Osteoblast (primary cell): ENCODE results near the gene SNTG2. TPM values are rescaled to one million over a fixed set of nuclear protein-coding genes. Genes with fewer than 3 reads are reported as not detected.

Source experiments
- DNase-seq: peaks from one replicate; pipeline ENCODE4 v3.0.0; 2011; ENCODE audit warnings: low spot score, mixed read lengths; ENCODE audit not compliant: insufficient read length; ENCODE audit errors: missing footprints
- H2AFZ ChIP-seq: 2 replicates; pipeline ENCODE4 v1.6.0; 2011; ENCODE audit warnings: mild to moderate bottlenecking, low read length
- H3K27ac ChIP-seq: 2 replicates; pipeline ENCODE4 v1.5.1; 2011; ENCODE audit warnings: mild to moderate bottlenecking, low read depth, low read length, moderate library complexity
- H3K27me3 ChIP-seq: 2 replicates; pipeline ENCODE4 v1.6.0; 2012; ENCODE audit warnings: mild to moderate bottlenecking, control low read depth, inconsistent platforms, low read length, moderate library complexity; ENCODE audit not compliant: insufficient read depth
- H3K36me3 ChIP-seq: 2 replicates; pipeline ENCODE4 v1.5.1; 2011; ENCODE audit warnings: mild to moderate bottlenecking, low read length, control low read depth, moderate library complexity; ENCODE audit not compliant: insufficient read depth
- H3K4me1 ChIP-seq: 2 replicates; pipeline ENCODE4 v1.5.1; 2011; ENCODE audit warnings: mild to moderate bottlenecking, low read length, control low read depth, moderate library complexity; ENCODE audit not compliant: insufficient read depth
- H3K4me2 ChIP-seq: 2 replicates; pipeline ENCODE4 v1.6.0; 2011; ENCODE audit warnings: mild to moderate bottlenecking, low read length; ENCODE audit not compliant: insufficient read depth
- H3K4me3 ChIP-seq: fragments of 200-600 bp; sonication (generic); 3 replicates; pipeline ENCODE4 v1.5.1; 2012; ENCODE audit warnings: mild to moderate bottlenecking, low read length, inconsistent platforms; ENCODE audit not compliant: insufficient read depth
- H3K79me2 ChIP-seq: 2 replicates; pipeline ENCODE4 v1.6.0; 2012; ENCODE audit warnings: mild to moderate bottlenecking, low read length, control low read depth, inconsistent platforms; ENCODE audit not compliant: insufficient read depth
- H3K9me3 ChIP-seq: 2 replicates; pipeline ENCODE4 v1.5.1; 2011; ENCODE audit warnings: low read depth, low read length, control low read depth
- H4K20me1 ChIP-seq: 2 replicates; pipeline ENCODE4 v1.6.0; 2012; ENCODE audit warnings: mild to moderate bottlenecking, low read length, control low read depth; ENCODE audit not compliant: insufficient read depth
- CTCF ChIP-seq: IDR thresholded peaks from 2 replicates; pipeline ENCODE4 v1.5.1; 2011; ENCODE audit warnings: mild to moderate bottlenecking, low read depth, low read length, moderate library complexity; ENCODE audit errors: extremely low read depth
- total RNA-seq: library from RNA; depleted of rRNA; stranded (reverse); fragments of >200 nt; gene quantifications from 2 replicates; pipeline ENCODE4 v1.2.3, GENCODE V29; 2012

Gene SNTG2
- total RNA-seq, 1 donor, result 1.4 TPM

DNA sequence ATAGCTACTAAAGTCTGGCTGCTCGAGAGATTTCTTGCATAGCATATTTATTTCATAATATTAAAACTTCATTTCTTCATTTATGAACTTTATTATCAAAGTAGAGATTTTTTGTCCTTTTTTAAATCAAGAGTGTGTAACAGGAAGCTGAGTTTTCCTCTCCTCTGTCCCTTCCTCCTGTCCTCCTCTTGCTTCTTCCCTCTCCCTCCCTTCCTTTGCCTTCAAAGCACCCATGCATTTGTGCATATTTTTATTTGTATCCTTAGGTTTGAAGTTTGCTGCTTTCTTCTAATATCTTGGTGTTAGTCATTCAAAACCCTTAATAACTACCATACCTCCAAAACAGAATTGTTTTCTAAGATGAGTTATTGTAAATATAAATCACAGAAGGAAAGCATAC, 174.6 kb downstream of the SNTG2 start:
- DNase-seq, result no peak
- TF ChIP-seq CTCF, result no peak
- Histone ChIP-seq H3K36me3 (no peaks in the 10 kb centered on the region), H4K20me1 (no peaks in the 10 kb centered on the region), H3K4me2 (no peak overlapping the region), H2AFZ (no peak overlapping the region), H3K79me2 (no peaks in the 10 kb centered on the region), H3K27me3 (no peaks in the 10 kb centered on the region), H3K4me3 (no peak overlapping the region), H3K9me3 (no peaks in the 10 kb centered on the region), H3K4me1 (no peaks in the 10 kb centered on the region), H3K27ac (no peak overlapping the region)

- DNase-seq, result no peak
- H3K36me3 ChIP-seq, result no peaks in the 10 kb centered on the region
- H3K9me3 ChIP-seq, result no peaks in the 10 kb centered on the region
- no peaks in the 10 kb centered on the region for H3K4me1 ChIP-seq
- H3K4me2 ChIP-seq, result no peak overlapping the region
- H4K20me1 ChIP-seq, result no peaks in the 10 kb centered on the region
- H2AFZ ChIP-seq, result no peak overlapping the region
- H3K79me2 ChIP-seq, result no peaks in the 10 kb centered on the region
- no peak overlapping the region for H3K4me3 ChIP-seq
- no peak overlapping the region for H3K27ac ChIP-seq
- no peak for TF ChIP-seq CTCF
- H3K27me3 ChIP-seq, result no peaks in the 10 kb centered on the region
Measured at GRCh38 chr2:1125633-1126370, 175.2 kb downstream of the SNTG2 start.

DNA sequence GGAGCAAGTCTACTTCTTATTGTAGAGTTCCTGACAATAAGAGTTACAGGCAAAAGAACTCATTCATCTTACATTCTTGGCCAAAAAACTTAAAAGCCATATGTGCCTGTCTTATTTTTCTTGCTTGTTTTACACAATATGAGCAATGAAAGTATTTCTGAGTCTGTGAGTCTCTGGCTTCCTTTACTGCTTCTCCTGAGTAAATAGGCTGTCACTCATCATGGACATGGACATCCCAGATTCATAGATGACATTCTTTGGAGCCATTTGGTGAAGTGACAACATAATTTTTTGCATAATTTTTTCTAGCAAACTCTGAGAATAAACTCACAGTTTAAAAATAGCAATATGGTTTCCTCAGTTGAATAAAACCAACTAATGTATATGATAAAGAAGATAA, 179.3 kb downstream of the SNTG2 start:
- H4K20me1 ChIP-seq, result no peaks in the 10 kb centered on the region
- TF ChIP-seq CTCF, result no peak
- no peak overlapping the region for H3K27ac ChIP-seq
- DNase-seq, result no peak
- H3K4me2 ChIP-seq, result no peak overlapping the region
- H3K4me3 ChIP-seq, result no peak overlapping the region
- H3K9me3 ChIP-seq, result no peaks in the 10 kb centered on the region
- no peak overlapping the region for H2AFZ ChIP-seq
- H3K79me2 ChIP-seq, result no peaks in the 10 kb centered on the region
- H3K36me3 ChIP-seq, result no peaks in the 10 kb centered on the region
- no peaks in the 10 kb centered on the region for H3K27me3 ChIP-seq
- no peaks in the 10 kb centered on the region for H3K4me1 ChIP-seq

GRCh38 chr2:1130922-1131321, 180.3 kb downstream of the SNTG2 start:
- Histone ChIP-seq H2AFZ (no peak overlapping the region), H4K20me1 (no peaks in the 10 kb centered on the region), H3K27ac (no peak overlapping the region), H3K4me2 (no peak overlapping the region), H3K4me3 (no peak overlapping the region), H3K27me3 (no peaks in the 10 kb centered on the region), H3K4me1 (no peaks in the 10 kb centered on the region), H3K79me2 (no peaks in the 10 kb centered on the region), H3K36me3 (no peaks in the 10 kb centered on the region), H3K9me3 (no peaks in the 10 kb centered on the region)
- TF ChIP-seq CTCF, result no peak
- no peak for DNase-seq
